Adrenal gland (tissue), 12 donors: ENCODE data around the gene SAP30BP. TPM values are rescaled to one million over a fixed set of nuclear protein-coding genes. Genes with fewer than 3 reads are reported as not detected.

Experiments used
- DNase-seq, 7 donors: peaks; one replicate each; pipeline ENCODE4 v3.0.0-alpha.2; 2019 to 2020
- H3K27ac ChIP-seq, 5 donors: fragments of 200-600 bp; sonication (generic) in 4 of 5; 1 replicate in 3 of 5; 2 replicates in 2 of 5; pipeline versions ENCODE4 v1.5.1 to v1.8.0; 2016 to 2020; ENCODE audit warnings: mild to moderate bottlenecking in 1 of 5
- H3K27me3 ChIP-seq: fragments of 200-600 bp; 2 replicates; pipeline ENCODE4 v1.8.0; 2021
- H3K36me3 ChIP-seq, 2 donors: fragments of 200-600 bp; replicated peaks in 1 of 2; 1 replicate in 1 of 2; 2 replicates in 1 of 2; pipeline versions ENCODE4 v1.5.1 to v1.8.0; 2018 to 2022
- H3K4me1 ChIP-seq, 2 donors: fragments of 200-600 bp; replicated peaks in 1 of 2; 1 replicate in 1 of 2; 2 replicates in 1 of 2; pipeline versions ENCODE4 v1.5.1 to v1.8.0; 2018 to 2021
- H3K4me3 ChIP-seq, 4 donors: fragments of 200-600 bp; sonication (generic) in 3 of 4; one replicate each; pipeline ENCODE4 v1.5.1; 2016 to 2018
- H3K9me3 ChIP-seq, 3 donors: fragments of 200-600 bp; sonication (generic) in 1 of 3; replicated peaks in 1 of 3; 1 replicate in 2 of 3; 2 replicates in 1 of 3; pipeline versions ENCODE4 v1.5.1 to v1.8.0; 2016 to 2021
- POLR2A ChIP-seq, 2 donors: fragments of 450-650 bp; IDR thresholded peaks; one replicate each; pipeline ENCODE4 v1.6.1; 2017; ENCODE audit warnings: antibody characterized with exemption in 2 of 2, mild to moderate bottlenecking in 2 of 2, moderate library complexity in 1 of 2
- WGBS, 4 donors: extraction: QIAGEN DNeasy Blood & Tissue Kit in 2 of 4; methylation state at CpG; one replicate each; pipeline versions ENCODE4 v1.1.5 to v1.1.7; 2013 to 2017; 5-methylcytosine and 5-hydroxymethylcytosine counted together
- intact Hi-C, 2 donors: fragments of 100-400 bp; cut with DNase I; formaldehyde crosslinking; loops; one replicate each; pipeline versions ENCODE4 v1.14.1 to v1.15.0; 2022 to 2023
- polyA plus RNA-seq, 3 donors: library from polyadenylated mRNA; stranded (reverse); fragments of 200-250 nt in 2 of 3; fragments of 350-450 nt in 1 of 3; fragmentation: Illumina TruSeq in 1 of 3; extraction: RNeasy Lipid Tissue Mini Kit (QIAGEN cat#74804) in 1 of 3; gene quantifications; one replicate each; pipeline ENCODE4 v1.2.3, GENCODE V29; 2013 to 2014
- total RNA-seq, 9 donors: library from RNA; depleted of rRNA in 4 of 9; stranded (reverse); fragments of >200 nt in 4 of 9; fragments of 120-200 nt in 1 of 9; fragmentation: NEBNext Ultra II Directional in 1 of 9; extraction: Animal tissue kit (Norgen Biotek cat#: 25700) in 1 of 9; gene quantifications; one replicate each; pipeline versions ENCODE4 v1.1.0 to v1.2.4, GENCODE V29; 2013 to 2023
- TF ChIP-seq, protein P1 (sequence below), 6 experiments: fragments of 450-650 bp in 4 of 6; fragments of 200-600 bp in 2 of 6; sonication (generic) in 1 of 6; IDR thresholded peaks; 1 replicate in 5 of 6; 2 replicates in 1 of 6; pipeline versions ENCODE4 v1.5.1 to v1.8.0; 2016 to 2021; ENCODE audit warnings: antibody characterized with exemption in 6 of 6, mild to moderate bottlenecking in 2 of 6, moderate library complexity in 1 of 6
- donor health status: healthy with polysubstance abuse.
- donor health status: Bipolar disorder and iron deficiency.
- donor health status: DM: yes; HTN: yes; CAD: no.
- donor health status: DM: no; HTN: no; CAD: no.
- donor health status: DM: no; HTN: no; CAD: no.
- donor health status: DM: yes; HTN: yes; CAD: no.

Gene SAP30BP
- total and polyA plus RNA-seq, 12 donors = 45.3 to 130 (median 69.1) TPM

DNA sequence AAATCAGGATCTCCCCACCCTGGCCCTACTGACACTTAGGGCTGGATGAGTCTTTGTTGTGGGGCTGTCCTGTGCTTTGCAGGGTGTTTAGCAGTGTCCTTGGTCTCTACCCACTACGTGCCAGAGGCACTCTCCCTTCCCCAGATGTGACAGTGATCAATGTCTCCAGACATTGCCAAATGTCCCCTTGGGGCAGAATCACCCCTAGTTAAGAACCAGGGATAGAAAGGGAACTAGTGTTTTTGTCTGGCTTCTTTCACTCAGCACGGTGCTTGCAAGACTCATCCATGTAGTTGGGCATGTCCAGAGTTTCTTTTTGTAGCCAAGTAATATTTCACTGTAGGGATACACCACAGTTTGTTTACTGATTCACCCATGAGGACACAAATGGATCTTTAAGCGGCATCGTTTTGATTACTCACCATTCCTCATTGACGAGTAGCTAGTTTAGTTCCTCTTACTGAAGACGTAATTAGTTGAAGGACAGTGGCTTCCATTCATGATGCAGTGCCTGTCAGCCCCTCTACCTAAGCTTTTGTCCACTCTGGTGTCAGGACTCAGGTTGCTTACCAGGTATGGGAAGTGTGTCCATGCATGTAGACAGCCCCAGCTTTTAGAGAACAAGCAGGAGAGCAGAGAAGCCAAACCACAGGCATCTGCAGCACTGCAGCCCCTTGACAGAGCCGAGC is 28.1 kb downstream of the SAP30BP start:
- peaks cover 0 to 30% of the 10 kb centered on the region in 2 donors for H3K4me1 ChIP-seq
- H3K27ac ChIP-seq = peak overlapping the region in 1 of 5 donors; percentile 68
- 67 to 75% (median 72%) methylated on average over 7 of the region's 7 CpGs for WGBS, 4 donors
- no peaks in the 10 kb centered on the region for H3K9me3 ChIP-seq
- DNase-seq = no peak
- peaks cover 0 to 9% of the 10 kb centered on the region in 2 donors for H3K36me3 ChIP-seq
- TF ChIP-seq, protein P1, sequence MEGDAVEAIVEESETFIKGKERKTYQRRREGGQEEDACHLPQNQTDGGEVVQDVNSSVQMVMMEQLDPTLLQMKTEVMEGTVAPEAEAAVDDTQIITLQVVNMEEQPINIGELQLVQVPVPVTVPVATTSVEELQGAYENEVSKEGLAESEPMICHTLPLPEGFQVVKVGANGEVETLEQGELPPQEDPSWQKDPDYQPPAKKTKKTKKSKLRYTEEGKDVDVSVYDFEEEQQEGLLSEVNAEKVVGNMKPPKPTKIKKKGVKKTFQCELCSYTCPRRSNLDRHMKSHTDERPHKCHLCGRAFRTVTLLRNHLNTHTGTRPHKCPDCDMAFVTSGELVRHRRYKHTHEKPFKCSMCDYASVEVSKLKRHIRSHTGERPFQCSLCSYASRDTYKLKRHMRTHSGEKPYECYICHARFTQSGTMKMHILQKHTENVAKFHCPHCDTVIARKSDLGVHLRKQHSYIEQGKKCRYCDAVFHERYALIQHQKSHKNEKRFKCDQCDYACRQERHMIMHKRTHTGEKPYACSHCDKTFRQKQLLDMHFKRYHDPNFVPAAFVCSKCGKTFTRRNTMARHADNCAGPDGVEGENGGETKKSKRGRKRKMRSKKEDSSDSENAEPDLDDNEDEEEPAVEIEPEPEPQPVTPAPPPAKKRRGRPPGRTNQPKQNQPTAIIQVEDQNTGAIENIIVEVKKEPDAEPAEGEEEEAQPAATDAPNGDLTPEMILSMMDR (IDR thresholded peaks at IDR 0.05) = no peak
- TF ChIP-seq POLR2A (IDR thresholded peaks at IDR 0.05) = no peak
- intact Hi-C loops = no loop called here
- H3K4me3 ChIP-seq = no peak overlapping the region
- H3K27me3 ChIP-seq = no peaks in the 10 kb centered on the region

DNA sequence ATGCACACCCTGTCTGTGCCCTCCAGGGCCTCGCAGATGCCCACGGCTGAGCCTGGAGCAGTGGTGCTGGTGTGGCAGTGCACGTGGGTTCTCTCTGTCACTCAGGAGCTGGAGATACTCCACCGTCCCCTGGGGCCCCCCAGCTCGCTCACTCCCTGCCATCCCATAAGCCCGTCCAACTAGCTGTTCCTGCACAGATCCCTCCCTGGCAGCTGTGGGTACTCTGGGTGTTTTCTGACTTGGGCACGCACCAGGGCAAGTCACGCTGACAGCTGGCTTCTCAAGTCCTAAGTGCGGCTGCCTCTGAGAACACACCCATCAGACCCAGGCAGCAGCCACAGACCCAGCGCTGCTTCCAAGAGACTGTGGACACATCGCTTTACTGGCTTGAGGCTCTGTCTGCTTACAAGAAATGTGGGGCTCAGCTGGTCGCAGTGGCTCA is 28.7 kb downstream of the SAP30BP start:
- DNase-seq = no peak
- 88 to 98% (median 91%) methylated on average over 11 to 12 of the region's 12 CpGs for WGBS, 4 donors
- peak overlapping the region in 1 of 5 donors; percentile 10 for H3K27ac ChIP-seq
- no peak overlapping the region for H3K4me3 ChIP-seq
- intact Hi-C loops = no loop called here
- H3K27me3 ChIP-seq = no peaks in the 10 kb centered on the region
- peaks cover 0 to 14% of the 10 kb centered on the region in 2 donors for H3K36me3 ChIP-seq
- H3K4me1 ChIP-seq = peaks cover 0 to 30% of the 10 kb centered on the region in 2 donors
- H3K9me3 ChIP-seq = no peaks in the 10 kb centered on the region
- TF ChIP-seq, protein P1 (IDR thresholded peaks at IDR 0.05) = no peak
- TF ChIP-seq POLR2A (IDR thresholded peaks at IDR 0.05) = no peak

DNA sequence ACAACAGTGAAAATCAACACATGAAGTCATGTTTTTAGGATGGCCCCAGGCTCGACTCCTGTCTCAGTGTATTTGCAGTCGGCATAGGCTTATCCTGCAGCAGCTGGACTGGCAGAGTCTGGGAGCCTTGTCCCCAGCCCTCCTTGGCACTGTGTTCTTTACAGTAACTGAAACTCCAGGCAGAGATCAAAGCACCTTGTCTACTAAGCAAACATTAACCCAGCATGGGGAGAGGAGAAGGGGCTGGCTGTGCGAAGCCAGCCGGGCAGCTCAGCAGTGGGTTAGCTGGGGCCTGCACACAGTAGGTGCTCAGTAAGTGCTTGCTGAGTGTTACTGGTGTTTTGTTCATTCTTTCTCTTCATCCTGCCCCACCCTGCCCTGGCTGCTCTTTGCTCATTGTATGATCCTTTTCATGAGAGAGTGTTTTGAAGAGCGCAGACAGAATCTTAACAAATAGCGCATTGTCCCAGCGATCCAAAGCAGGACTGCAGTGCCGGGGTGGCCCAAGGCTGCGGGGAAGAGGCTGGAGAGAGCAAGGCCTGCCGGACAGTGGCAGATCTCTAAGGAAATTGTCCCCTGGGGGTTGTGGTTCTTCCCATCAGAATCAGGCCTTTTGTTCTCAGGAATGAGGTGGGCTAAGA is 30.6 kb downstream of the SAP30BP start:
- no peak for DNase-seq
- H3K27ac ChIP-seq = peak overlapping the region in 2 of 5 donors; percentile 38 to 65
- TF ChIP-seq POLR2A (IDR thresholded peaks at IDR 0.05) = no peak
- TF ChIP-seq, protein P1 (IDR thresholded peaks at IDR 0.05) = no peak
- H3K4me1 ChIP-seq = peaks cover 0 to 29% of the 10 kb centered on the region in 2 donors
- no peak overlapping the region for H3K4me3 ChIP-seq
- intact Hi-C loops = no loop called here
- no peaks in the 10 kb centered on the region for H3K9me3 ChIP-seq
- 83 to 87% (median 85%) methylated on average over 9 to 10 of the region's 10 CpGs for WGBS, 4 donors
- H3K27me3 ChIP-seq = no peaks in the 10 kb centered on the region
- H3K36me3 ChIP-seq = peaks cover 0 to 33% of the 10 kb centered on the region in 2 donors

DNA sequence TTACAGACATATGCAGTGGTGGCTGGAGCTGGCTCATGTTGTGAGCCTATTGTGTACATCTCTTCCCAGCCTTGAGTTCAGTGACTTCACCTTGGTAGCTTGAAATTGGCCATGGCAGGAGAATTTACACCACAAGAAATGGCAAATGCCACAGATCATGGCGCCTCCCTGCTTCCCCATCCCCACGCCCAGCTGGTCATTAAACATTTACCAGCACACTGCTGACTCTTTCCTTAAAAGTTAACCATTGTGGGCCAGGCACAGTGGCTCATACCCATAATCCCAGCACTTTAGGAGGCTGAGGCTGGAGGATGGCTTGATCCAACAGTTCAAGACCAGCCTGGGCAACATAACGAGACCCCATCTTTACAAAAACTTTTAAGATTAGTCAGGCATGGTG is 31.5 kb downstream of the SAP30BP start:
- Histone ChIP-seq H3K36me3 (peaks cover 0 to 42% of the 10 kb centered on the region in 2 donors), H3K9me3 (no peaks in the 10 kb centered on the region), H3K4me3 (no peak overlapping the region), H3K27me3 (no peaks in the 10 kb centered on the region), H3K4me1 (peaks cover 0 to 22% of the 10 kb centered on the region in 2 donors), H3K27ac (peak overlapping the region in 2 of 5 donors; percentile 31 to 65)
- intact Hi-C loops = no loop called here
- TF ChIP-seq, protein P1 (IDR thresholded peaks at IDR 0.05) = no peak
- no peak for TF ChIP-seq POLR2A (IDR thresholded peaks at IDR 0.05)
- WGBS, 4 donors = 94 to 100% (median 97%) methylated on average over 3 of the region's 3 CpGs
- DNase-seq = no peak
